HG02981 (cell line): ENCODE results near the gene RPL34.
A peak's percentile ranks its signal among the peaks of the same experiment; 100 is the strongest.
"Not testable (repeated sequence)": the region's sequence is repeated elsewhere in the genome, so short reads cannot be mapped to it uniquely, and the experiment has no call there.

Experiments used
- ATAC-seq: cut with Tn5 transposase; IDR thresholded peaks from one replicate; pipeline ENCODE4 v1.9.1; 2021; ENCODE audit warnings: mild to moderate bottlenecking, moderate library complexity; ENCODE audit not compliant: unreplicated experiment

RPL34 gene

DNA sequence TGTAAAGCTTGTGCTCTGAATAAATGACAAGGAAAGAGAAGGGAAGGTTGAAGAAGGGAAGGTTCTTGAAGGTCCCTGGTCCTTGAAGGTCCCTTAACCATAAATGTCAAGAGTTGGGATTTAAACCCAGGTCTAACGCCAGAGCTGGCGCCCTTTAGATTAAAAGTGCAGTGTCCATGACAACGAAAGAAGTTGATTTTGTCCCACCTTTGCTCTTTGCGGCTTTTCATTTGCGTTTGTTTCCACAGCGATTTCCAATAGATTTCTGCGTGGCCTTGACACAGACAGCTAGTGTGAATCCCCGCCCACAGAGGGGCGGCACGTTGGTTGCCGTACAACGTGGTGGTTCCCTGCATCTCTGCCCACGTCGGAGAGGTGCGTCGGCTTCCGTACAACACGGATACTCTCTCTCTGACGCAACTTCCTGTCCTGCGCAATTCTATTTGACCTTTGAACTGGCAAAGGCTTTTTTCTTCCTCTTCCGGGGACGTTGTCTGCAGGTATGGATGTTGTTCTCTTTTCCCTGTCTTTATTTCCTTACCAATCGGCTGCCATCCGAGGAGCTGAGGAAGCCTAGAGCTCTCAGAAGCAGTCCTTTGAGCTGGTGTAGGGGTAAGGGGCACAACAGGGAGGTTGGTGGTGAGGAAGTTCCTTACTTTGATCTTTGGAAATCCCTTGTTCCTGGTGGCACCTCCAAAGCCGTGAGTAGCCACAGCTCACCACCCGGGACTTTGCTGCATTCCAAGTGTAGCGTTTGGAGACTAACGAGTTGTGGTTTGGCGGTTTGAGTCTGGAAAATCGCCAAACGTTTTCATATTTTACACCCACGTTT is at the start of gene RPL34:
TSS of gene RPL34 (plus strand) at position 476 of the 832 bp plus-strand sequence. CDS start 1,384 bp downstream, outside the sequence.
- ATAC-seq: peak; percentile 100

DNA sequence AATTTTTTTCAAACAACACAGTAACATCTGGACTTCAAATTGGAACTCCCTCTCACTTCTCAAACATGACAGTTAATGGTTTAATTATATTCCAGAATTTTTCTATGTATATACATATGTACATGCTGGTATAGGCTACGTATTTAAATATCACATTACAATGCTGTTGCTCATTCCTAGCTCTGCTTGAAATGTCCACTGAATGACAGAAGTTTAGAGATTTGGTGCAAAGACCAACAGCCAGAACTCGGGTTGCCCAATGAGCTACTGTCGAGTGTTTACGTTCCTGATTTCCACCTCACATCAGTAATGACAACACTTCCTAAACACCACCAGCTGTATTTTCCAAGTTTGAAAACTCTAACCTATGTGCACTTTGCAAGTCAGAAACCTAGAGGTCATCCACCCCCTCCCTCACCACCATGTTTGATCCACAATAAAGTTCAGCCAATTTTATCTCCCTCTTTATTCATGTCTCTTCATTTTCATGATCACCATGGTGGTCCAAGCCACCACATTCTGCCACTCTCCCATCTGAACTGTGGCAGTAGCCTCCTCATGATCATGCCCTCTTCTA is 49.3 kb upstream of the RPL34 start:
- no peak for ATAC-seq

DNA sequence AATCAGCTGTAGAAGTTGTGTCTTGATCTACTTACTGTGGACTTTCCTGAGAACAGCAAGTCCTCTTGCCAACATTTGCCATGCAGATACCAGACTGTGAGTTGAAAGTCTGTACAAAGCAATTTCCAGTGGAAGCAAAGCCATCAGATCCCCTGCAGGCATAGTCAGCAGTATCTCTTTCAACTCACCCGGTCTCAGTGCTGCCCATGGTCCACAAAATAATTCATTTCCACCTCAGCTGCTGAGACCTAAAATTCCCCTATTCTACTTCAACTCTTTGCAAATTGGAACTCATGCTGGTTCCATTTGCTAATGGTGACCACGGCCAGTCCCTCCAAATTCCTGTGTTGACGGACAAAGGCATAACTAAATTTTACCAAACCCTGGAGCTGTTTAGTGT is 46.0 kb upstream of the RPL34 start:
- no peak for ATAC-seq

DNA sequence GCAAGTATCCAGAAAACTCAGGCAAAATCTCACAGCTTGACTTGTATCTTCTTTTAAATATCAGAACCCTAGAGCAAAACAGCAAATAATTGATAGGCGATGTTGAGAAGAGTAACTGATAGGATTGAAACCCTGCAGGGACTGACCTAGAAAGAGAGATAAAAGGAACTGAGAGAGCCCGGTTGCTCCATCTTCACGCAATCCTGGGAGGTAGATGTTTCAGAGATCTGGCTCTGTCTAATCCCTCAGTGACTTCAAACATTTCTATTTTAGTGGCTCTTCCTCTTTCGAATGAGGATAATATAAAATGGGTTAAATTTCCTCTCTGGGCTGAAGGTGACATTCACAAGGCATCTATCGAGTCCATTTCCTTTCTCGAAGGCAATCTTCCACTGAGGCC is 39.3 kb upstream of the RPL34 start:
- no peak for ATAC-seq

DNA sequence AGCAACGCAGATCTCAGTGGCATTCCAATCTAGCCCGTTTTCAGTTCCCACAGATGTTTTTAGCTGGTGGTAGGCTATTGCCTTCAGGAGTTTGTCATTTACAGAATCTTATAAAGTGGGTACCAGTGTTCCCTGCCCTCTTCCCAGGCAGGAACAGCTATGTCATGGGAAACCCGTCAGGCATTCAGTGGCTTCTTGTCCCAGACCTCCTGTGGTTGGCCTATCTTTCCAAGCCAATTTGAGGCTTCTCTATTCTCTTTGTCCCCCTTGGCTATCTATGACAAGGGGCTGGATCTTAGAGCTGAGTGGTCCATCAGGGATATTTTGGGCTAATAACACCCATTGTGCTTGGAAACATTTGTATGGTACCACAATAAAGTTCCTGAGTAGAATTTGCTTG is 33.6 kb upstream of the RPL34 start:
- no peak for ATAC-seq

DNA sequence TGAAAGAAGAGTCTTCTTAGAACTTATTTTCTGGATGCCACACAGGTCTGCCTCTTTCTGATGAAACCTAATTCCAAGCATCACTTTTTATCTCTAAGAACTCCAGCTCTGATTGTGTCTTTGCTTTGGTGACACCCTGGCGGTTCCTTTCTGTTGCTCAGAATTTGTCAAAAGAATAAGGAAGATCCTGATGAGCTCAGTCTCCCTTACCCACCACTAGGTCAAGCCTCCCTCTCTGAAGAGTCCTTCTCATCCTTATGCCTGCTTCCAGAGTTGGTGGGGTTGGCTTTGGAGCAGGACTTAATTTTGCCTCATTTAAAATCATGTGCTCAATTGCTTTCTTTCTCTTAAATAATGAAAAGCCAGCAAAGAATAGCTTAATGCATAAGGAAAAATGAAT is 31.5 kb upstream of the RPL34 start:
- ATAC-seq: no peak

DNA sequence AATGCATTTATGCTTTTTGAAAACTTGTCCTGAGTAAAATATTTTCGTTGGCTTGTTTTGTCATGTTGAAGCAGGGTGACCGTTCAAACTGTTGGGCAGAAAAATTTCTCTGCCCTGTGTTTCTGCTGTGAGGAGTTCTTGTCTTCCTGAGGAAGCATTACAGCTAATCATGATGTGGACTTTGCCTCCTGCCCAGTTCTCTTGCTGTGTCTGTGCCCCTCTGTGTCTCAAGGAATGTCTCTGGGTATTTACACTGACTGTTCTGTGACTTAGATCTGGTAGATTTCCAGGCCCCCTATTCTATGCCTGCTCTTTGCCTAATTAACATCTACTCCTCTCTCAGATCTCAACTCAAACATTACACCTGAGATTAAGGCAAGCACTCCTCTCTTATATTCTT is 30.4 kb upstream of the RPL34 start:
- no peak for ATAC-seq

DNA sequence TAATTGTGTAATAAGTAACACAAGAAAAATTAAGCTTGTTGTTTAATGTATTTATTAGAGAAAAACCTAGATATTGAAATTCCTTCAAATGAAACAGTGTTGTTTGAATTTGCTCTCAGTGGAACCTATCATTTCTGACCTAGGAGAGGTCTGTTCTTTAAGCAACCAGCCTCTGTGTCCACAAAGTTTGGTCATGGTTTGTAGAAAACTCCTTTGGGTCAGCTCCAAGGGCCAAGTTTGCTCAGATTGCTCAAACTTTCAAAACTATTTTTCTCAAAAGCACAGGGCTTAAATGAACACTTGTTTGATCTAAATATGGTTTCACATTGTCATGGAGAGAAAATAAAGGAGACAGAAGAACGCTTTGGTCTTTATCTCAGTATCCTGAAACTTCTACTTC is 29.6 kb upstream of the RPL34 start:
- ATAC-seq: no peak

DNA sequence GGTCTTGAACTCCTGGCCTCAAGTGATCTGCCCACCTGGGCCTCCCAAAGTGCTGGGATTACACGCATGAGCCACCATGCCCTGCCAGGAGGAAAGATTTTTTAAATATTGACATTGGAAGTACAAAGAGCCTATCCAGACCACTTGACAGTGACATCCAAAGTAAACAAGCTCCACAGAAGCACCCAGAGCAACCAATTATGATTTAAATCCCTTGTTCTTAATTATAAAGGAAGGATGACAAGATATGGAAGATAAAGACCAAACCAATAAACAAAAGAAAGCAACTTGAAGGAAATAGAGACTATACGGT is 27.7 kb upstream of the RPL34 start:
- ATAC-seq: no peak

DNA sequence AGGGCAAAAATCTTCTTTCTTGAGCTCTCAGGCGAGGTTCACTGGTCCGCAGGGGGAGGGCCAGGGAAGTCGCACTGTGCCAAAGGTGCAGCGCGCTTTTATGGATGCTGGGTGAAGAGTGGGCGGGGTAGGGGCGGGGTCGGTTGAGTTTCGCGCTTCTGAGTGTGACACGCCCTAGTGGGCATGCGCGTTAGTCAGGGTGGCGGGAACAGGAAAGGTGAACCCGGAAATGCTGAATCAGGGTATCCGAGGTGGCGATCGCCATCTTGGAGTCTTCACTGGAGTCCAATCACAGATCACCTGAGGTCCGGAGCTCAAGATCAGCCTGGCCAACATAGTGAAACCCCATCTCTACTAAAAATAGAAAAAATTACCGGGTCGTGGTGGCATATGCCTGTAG is 26.1 kb upstream of the RPL34 start:
- not testable (repeated sequence) for ATAC-seq

DNA sequence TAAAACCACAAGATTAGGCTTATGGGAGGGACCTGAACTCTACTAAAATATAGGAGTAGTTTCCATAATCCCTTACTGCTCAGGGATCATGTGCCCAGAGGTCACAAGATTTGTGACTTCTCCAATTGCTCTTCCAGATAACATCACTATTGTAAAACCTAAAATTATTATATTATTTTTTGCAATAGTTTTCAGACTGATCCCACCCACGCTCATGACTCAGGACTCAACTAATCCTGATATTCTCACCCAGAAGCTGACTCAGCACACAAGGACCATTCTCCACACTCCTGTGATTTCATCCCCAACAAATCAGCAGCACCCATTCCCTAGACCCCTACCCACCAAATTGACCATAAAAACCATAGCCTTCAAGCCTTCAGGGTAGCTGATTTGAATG is 24.0 kb upstream of the RPL34 start:
- no peak for ATAC-seq

DNA sequence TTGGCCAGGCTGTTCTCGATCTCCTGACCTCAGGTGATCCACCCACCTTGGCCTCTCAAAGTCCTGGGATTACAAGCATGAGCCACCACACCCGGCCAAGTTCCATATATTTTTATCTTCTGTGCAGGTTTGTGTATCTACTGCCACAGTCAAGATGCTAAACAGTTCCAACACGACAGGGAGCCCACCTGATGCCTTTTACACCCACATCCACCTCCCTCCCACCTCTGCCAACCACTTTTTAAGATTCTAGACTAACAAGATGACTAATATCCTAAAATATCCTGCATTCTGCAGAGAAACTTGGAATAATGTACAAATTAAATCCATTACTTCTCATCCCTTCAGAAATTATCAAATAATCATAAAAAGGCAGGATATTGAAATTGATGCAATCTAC is 19.3 kb upstream of the RPL34 start:
- ATAC-seq: no peak

DNA sequence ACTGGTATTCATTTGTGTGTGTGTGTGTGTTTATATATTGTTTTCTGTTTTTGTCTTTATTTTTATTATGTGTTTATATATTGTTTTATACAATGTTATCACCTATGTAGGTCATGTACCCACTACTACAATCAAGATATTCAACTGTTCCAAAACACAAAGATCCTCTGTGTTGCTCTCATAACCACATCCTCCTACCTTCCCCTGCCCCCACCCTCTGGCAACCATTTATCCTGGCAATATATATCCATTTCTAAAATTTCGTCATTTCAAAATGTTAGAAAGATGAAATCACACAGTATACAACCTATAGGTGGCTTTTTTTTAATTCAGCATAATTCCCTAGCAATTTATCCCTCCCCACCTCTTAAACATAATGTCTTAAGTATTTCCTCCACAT is 18.8 kb upstream of the RPL34 start:
- ATAC-seq: no peak

DNA sequence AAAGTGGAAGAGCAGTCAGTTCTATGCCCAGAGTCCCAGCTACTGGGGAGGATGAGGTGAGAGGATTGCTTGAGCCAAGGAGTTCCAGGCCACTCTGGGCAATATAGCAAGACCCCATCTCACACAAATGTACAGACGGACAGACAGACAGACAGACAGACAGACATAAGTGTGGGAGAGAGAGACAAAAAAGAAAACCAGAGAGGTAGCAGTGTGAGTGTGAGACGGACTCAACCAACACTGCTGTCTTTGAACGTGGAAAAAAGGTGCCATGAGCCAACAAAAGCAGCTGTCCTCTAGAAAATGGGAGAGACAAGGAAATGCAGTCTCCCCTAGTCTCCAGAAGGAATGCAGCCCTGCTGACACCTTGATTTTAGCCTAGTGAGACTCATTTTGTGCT is 18.2 kb upstream of the RPL34 start:
- ATAC-seq: no peak

DNA sequence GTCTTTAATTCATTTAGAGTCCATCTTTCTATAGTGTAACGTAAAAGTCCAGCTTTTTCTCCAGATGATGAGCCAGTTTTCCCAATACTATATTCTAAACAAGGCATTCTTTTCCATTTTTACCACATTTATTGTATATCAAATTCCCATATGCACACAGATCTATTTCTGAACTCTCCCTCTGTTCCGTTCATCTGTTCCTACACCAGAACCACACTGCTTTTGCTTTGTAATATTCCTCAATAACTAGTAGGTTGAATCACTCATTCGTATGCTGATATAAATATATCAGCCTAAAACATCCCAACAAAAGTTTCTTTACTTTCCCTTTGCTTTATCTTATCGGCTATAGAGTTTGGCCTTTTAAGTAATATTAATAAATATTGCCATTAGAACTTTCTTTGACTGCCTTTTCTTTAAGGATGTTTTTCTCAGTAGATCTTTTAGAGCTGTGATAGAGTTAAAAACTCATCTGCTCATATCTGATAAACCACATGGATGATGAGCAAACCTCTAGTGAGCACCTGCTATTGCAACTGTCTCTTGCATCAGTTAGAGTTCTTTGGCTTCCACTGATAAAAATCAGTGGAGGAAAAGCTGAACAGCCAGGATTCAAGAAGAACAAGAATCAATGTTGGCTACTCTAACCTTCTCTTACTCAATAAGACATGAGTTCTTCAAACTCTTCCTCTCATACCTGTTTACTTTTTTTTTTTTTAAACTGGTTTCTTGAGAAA is 13.1 kb upstream of the RPL34 start:
- no peak for ATAC-seq

DNA sequence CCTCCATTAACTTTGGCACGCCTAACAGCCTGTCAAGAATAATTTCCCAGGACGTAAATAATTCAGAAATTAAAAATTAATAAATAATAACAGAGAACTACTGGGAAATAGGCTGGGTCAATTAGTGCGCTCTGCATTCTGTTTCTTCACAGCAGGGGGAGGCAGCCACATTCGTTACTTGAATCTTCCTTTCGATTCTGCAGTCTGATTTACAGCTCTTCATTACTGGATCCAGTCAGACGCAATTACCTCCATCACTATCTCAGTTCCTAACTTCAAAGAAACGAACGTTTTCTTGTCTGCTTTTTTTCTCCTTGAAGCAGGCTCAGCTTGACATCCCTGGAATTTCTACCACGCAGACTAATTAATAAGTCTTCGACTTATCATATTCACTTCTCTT is 9.0 kb upstream of the RPL34 start:
- no peak for ATAC-seq

DNA sequence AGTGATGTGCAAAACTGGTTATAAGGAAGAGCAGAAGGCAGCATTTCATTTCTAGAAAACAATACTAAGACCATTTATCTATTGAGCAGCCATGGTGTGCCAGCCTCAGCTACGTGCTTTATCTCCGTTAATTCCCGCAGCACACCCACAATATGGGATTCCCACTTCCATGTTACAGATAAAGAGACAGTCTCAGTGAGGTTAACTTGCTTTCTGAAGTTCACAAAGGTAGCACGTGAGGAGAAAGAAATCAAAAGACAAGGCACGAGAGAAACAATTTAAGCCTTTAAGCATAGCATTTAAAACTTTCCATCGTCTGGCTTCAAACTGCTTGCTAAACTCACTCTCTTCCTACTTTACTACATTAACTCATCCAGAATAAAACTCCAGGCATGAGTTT is 8.0 kb upstream of the RPL34 start:
- no peak for ATAC-seq

DNA sequence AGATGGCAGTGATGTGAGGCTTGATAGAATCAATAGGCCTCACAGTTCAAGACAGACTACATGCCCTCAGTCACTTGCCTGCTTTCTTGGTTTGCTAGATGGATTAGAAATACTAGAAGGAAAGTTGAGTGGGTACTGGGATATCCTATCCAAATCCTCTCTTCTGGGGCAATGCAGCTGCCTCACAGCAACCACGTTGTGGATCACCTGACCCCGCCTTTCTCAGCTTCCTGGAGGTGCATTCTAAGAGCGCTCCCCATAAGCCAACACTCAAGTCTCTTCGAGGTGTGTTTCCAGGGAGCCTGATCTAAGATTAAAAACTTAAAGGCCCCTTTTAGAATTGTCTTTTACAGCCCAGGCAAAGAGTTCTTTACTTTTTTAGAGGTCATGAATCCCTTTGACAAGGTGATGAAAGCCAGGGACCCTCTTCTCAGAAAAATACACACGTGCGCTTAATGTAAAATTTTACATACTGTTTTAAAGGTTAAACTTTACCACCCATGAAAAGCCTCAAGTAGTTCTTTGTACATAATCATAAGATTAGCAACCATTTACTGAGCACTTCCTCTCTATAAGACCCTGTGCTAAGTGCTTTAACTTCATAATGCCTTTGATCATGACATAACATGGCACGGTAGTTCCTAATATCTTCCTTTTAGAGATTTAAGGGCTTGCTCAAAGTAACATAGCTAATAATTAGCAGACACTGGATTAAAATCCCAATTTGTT is 840 bp upstream of the RPL34 start:
- peak; percentile 6 for ATAC-seq

DNA sequence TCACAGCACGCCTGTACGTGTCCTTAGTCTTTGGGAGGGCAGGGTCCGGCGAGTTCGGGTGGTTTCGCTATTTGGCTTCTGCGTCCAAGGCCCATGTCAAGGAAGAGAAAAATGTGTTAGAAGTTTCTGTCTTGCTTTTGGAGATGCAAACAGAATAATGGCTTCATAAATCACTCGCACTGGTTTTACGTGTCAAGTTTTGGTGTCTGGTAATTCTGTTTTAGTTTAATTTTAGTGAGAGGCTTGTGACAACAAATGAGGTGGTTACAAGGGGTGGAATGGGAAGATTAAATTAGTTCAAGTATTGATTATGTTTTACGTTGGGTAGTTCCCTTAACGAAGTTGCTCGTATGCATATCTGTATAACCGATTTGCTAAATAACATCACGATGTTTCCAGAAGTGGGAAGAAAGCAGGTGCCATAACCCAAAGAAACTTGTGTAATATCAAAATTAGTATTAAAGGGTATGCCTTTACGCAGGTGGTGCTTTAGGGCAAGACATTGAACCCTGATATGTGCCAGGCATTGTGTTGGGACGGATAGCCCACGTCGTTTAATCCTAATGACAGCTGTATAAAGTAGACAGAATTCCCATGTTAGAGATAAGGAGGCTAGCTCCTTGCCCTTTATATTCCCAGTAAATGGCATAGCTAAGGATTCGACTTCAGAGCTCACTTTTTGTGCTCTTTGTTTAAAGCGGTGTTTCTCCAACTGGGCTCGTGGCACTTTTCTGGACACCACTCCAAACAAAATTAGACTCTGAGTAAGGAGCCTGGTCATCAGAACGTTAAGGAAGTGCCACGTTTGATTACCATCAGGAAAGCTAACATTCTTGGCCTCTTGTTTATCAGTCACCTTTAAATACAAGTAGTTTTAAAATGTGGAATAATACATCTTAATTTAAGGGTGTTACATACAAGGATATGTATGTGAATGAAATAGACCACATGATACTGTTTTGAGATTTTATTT is 843 bp downstream of the RPL34 start:
- no peak for ATAC-seq

DNA sequence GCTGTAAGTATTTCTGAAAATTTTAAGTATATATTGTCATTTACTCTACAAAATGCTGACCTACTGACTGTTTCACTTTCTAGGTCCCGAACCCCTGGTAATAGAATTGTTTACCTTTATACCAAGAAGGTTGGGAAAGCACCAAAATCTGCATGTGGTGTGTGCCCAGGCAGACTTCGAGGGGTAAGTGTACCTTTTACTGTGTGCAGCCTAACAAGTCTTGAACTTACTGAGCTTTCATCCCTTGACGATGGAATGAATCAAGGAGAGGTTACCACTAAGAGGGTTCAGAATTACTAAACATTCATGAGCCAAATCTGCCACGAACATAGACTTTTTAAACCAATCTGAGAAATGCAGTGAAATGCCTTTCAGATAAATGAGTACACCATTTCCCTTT is 1.6 kb downstream of the RPL34 start:
- ATAC-seq: no peak
